Muscle layer of duodenum (tissue), 2 donors: ENCODE results near the gene CIB4.

ENCODE experiments used
- H3K27ac ChIP-seq: one replicate; pipeline ENCODE4 v1.7.0; 2013; ENCODE audit warnings: mild to moderate bottlenecking, low read length
- H3K27me3 ChIP-seq: one replicate; pipeline ENCODE4 v1.7.0; 2013; ENCODE audit warnings: low read depth, mild to moderate bottlenecking, control low read depth, low read length
- H3K36me3 ChIP-seq, 2 donors: one replicate each; pipeline ENCODE4 v1.7.0; 2013; ENCODE audit warnings: low read length in 2 of 2, control low read depth in 1 of 2, mild to moderate bottlenecking in 1 of 2; ENCODE audit not compliant: insufficient read depth in 2 of 2, control insufficient read depth in 1 of 2
- H3K4me1 ChIP-seq, 2 donors: one replicate each; pipeline ENCODE4 v1.7.0; 2013; ENCODE audit warnings: low read length in 2 of 2, mild to moderate bottlenecking in 2 of 2, control low read depth in 1 of 2, moderate library complexity in 1 of 2; ENCODE audit not compliant: insufficient read depth in 2 of 2, control insufficient read depth in 1 of 2
- H3K4me3 ChIP-seq, 2 donors: one replicate each; pipeline ENCODE4 v1.7.0; 2013; ENCODE audit warnings: low read length in 2 of 2, low read depth in 1 of 2, mild to moderate bottlenecking in 1 of 2
- H3K9me3 ChIP-seq, 2 donors: one replicate each; pipeline ENCODE4 v1.7.0; 2013; ENCODE audit warnings: low read length in 2 of 2, control low read depth in 1 of 2, mild to moderate bottlenecking in 1 of 2; ENCODE audit not compliant: control insufficient read depth in 1 of 2
- donor health status: healthy.

Gene CIB4

GRCh38 chr2:26610504-26611335 is 30.4 kb downstream of the CIB4 start:
- Histone ChIP-seq H3K27ac (no peak overlapping the region), H3K9me3 (no peaks in the 10 kb centered on the region), H3K4me1 (peaks cover 15 to 56% of the 10 kb centered on the region in 2 donors), H3K27me3 (no peaks in the 10 kb centered on the region), H3K4me3 (no peak overlapping the region), H3K36me3 (no peaks in the 10 kb centered on the region)

- Histone ChIP-seq H3K27me3 (no peaks in the 10 kb centered on the region), H3K36me3 (no peaks in the 10 kb centered on the region), H3K4me3 (no peak overlapping the region), H3K27ac (no peak overlapping the region), H3K9me3 (no peaks in the 10 kb centered on the region), H3K4me1 (peaks cover 15 to 47% of the 10 kb centered on the region in 2 donors)
These were observed 31.3 kb downstream of the CIB4 start for GRCh38 chr2:26609839-26610277.

GRCh38 chr2:26609205-26609631 is 31.9 kb downstream of the CIB4 start:
- Histone ChIP-seq H3K9me3 (no peaks in the 10 kb centered on the region), H3K27me3 (no peaks in the 10 kb centered on the region), H3K4me1 (peaks cover 10 to 41% of the 10 kb centered on the region in 2 donors), H3K4me3 (no peak overlapping the region), H3K36me3 (no peaks in the 10 kb centered on the region), H3K27ac (no peak overlapping the region)

- Histone ChIP-seq H3K4me1 (peaks cover 9 to 34% of the 10 kb centered on the region in 2 donors), H3K27ac (no peak overlapping the region), H3K27me3 (no peaks in the 10 kb centered on the region), H3K9me3 (no peaks in the 10 kb centered on the region), H3K4me3 (no peak overlapping the region), H3K36me3 (no peaks in the 10 kb centered on the region)
These were observed 32.6 kb downstream of the CIB4 start for GRCh38 chr2:26608557-26608956.

GRCh38 chr2:26607698-26608097 is 33.5 kb downstream of the CIB4 start:
- Histone ChIP-seq H3K9me3 (no peaks in the 10 kb centered on the region), H3K4me3 (no peak overlapping the region), H3K27me3 (no peaks in the 10 kb centered on the region), H3K36me3 (no peaks in the 10 kb centered on the region), H3K4me1 (peaks cover 5 to 28% of the 10 kb centered on the region in 2 donors), H3K27ac (no peak overlapping the region)

GRCh38 chr2:26606847-26607190 is 34.3 kb downstream of the CIB4 start:
- Histone ChIP-seq H3K27ac (no peak overlapping the region), H3K4me1 (peaks cover 5 to 20% of the 10 kb centered on the region in 2 donors), H3K4me3 (no peak overlapping the region), H3K36me3 (no peaks in the 10 kb centered on the region), H3K9me3 (no peaks in the 10 kb centered on the region), H3K27me3 (no peaks in the 10 kb centered on the region)

- Histone ChIP-seq H3K36me3 (no peaks in the 10 kb centered on the region), H3K27ac (peak overlapping the region; percentile 20), H3K27me3 (no peaks in the 10 kb centered on the region)
These were observed 34.9 kb downstream of the CIB4 start for GRCh38 chr2:26605999-26606846.

GRCh38 chr2:26605195-26605998 is 35.8 kb downstream of the CIB4 start:
- H3K4me1 ChIP-seq = peaks cover 0 to 14% of the 10 kb centered on the region in 2 donors
- no peaks in the 10 kb centered on the region for H3K27me3 ChIP-seq
- no peak overlapping the region for H3K4me3 ChIP-seq
- no peaks in the 10 kb centered on the region for H3K36me3 ChIP-seq
- H3K9me3 ChIP-seq = no peaks in the 10 kb centered on the region
- H3K27ac ChIP-seq = no peak overlapping the region

More at GRCh38 chr2:26605999-26606846, 34.9 kb downstream of the CIB4 start:
- Histone ChIP-seq H3K9me3 (no peaks in the 10 kb centered on the region), H3K4me3 (no peak overlapping the region), H3K4me1 (peaks cover 3 to 20% of the 10 kb centered on the region in 2 donors)

GRCh38 chr2:26602575-26602974 is 38.6 kb downstream of the CIB4 start:
- H3K27me3 ChIP-seq = no peaks in the 10 kb centered on the region
- H3K4me3 ChIP-seq = no peak overlapping the region
- no peak overlapping the region for H3K27ac ChIP-seq

GRCh38 chr2:26599387-26599786 is 41.8 kb downstream of the CIB4 start:
- Histone ChIP-seq H3K27me3 (no peaks in the 10 kb centered on the region), H3K27ac (no peak overlapping the region), H3K9me3 (no peaks in the 10 kb centered on the region), H3K4me1 (no peaks in the 10 kb centered on the region), H3K4me3 (no peak overlapping the region), H3K36me3 (no peaks in the 10 kb centered on the region)

More at GRCh38 chr2:26602575-26602974, 38.6 kb downstream of the CIB4 start:
- no peaks in the 10 kb centered on the region for H3K4me1 ChIP-seq
- no peaks in the 10 kb centered on the region for H3K9me3 ChIP-seq
- no peaks in the 10 kb centered on the region for H3K36me3 ChIP-seq

- no peak overlapping the region for H3K27ac ChIP-seq
- H3K36me3 ChIP-seq = no peaks in the 10 kb centered on the region
- no peaks in the 10 kb centered on the region for H3K9me3 ChIP-seq
- H3K4me3 ChIP-seq = no peak overlapping the region
- H3K27me3 ChIP-seq = no peaks in the 10 kb centered on the region
- H3K4me1 ChIP-seq = no peaks in the 10 kb centered on the region
These were observed 42.2 kb downstream of the CIB4 start for GRCh38 chr2:26598996-26599373.
